ENCODE results near the gene RGL1. TPM values are rescaled to one million over a fixed set of nuclear protein-coding genes. Genes with fewer than 3 reads are reported as not detected.
A peak's percentile ranks its signal among the peaks of the same experiment; 100 is the strongest.

The RGL1 gene
- total RNA-seq, 2 experiments from 2014 or later = 1.3 to 1.4 TPM

- ChIA-PET POLR2A (no interaction called here), CTCF (interaction anchor here (1.4 kb wide), 1 partner anchor 232 kb away, joined by 6 read pairs; no protein-coding TSS in a partner anchor)
- no peak overlapping the region for H3K27ac Mint-ChIP-seq
- DNase-seq (no peak), ATAC-seq (no peak)
- no peaks in the 10 kb centered on the region for H3K27me3 Mint-ChIP-seq (ENCODE audit: low read depth)
- H3K36me3 Mint-ChIP-seq (ENCODE audit: low read depth) = no peaks in the 10 kb centered on the region
- no peak overlapping the region for H3K4me3 Mint-ChIP-seq
- no peaks in the 10 kb centered on the region for H3K9me3 Mint-ChIP-seq (ENCODE audit: insufficient read depth)
- H3K4me1 Mint-ChIP-seq (ENCODE audit: low read depth) = peaks cover 24% of the 10 kb centered on the region
Measured at GRCh38 chr1:183886853-183887252, 81.9 kb downstream of the RGL1 start.

DNA sequence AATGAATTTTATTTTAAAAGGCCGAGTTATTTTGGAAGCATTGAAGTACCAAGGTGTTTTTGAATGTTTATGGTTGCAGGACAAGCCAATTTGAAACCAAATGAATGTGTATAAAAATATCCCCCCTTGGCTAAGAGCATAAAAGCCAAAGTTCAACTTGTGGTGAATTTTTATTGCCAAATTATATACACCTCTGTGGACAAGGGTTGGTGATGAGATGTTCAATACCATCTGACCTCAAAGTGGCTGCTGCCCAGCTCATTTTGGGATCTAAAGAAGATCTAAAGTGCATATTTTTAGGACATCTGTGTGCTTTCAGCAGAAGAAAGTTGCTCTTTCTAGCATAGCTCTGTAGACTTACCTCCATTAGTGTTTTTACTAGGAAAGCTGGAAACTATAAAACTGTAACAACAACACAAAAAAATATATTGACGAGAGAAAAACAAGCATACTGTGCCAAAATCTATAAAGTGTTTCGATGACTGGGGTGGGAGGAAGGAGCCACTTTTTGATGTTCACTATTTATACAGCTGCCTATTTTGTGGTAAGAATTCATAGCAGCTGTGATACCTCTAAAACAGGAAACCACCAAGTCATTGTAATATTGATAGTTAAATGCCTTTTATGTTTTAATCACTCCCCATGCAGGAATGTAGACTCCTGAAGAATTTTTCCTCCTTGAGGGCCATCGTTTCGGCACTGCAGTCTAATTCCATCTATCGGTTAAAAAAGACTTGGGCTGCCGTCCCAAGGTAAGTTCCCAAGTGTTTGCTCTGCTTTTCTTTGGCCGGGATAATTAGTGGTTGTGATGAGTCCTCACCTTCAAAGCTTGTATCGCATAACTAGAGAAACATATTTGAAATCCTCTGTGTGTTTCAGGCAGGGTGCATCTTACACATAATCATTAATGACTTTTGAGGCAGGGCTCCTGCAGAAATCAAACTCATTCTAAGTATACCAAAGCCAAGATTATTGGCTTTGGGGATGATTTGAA is 83.2 kb downstream of the RGL1 start:
- peaks cover 24% of the 10 kb centered on the region for H3K4me1 Mint-ChIP-seq (ENCODE audit: low read depth)
- CTCF ChIA-PET = interaction anchor here (1.4 to 2.8 kb wide), 3 partner anchors 10 to 233 kb away, joined by 6 to 18 read pairs (median 7); no protein-coding TSS in a partner anchor
- H3K36me3 Mint-ChIP-seq (ENCODE audit: low read depth) = no peaks in the 10 kb centered on the region
- ATAC-seq (peak; percentile 42), DNase-seq (no peak)
- H3K4me3 Mint-ChIP-seq = no peak overlapping the region
- peak overlapping the region; percentile 45 for H3K27ac Mint-ChIP-seq
- POLR2A ChIA-PET = no interaction called here
- H3K9me3 Mint-ChIP-seq (ENCODE audit: insufficient read depth) = no peaks in the 10 kb centered on the region
- H3K27me3 Mint-ChIP-seq (ENCODE audit: low read depth) = no peaks in the 10 kb centered on the region

DNA sequence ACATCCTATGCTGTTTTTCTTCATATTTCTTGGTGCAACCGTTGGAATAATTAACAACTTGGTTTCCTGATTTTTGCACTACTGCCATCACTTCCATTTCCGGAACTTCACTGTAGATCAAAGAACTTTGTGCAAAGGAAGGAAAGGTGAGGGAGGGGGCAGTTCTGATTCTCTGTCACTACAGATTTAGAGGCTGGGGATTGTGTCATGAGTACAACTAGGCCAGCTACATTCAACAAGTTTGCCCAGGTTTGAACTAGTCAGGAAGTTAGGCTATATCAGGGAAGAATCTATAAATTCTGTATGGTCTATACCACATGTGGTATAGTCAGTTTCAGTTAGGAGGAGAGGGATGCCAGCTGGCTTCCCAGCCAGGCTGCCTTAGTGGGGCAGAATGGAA is 84.2 kb downstream of the RGL1 start:
- ChIA-PET CTCF (interaction anchor here (2.5 to 2.8 kb wide), 2 partner anchors 9 to 26 kb away, joined by 7 to 18 read pairs; no protein-coding TSS in a partner anchor), POLR2A (no interaction called here)
- ATAC-seq = no peak
- Mint-ChIP-seq H3K9me3 (ENCODE audit: insufficient read depth) (no peaks in the 10 kb centered on the region), H3K36me3 (ENCODE audit: low read depth) (no peaks in the 10 kb centered on the region), H3K4me1 (ENCODE audit: low read depth) (peaks cover 24% of the 10 kb centered on the region), H3K27me3 (ENCODE audit: low read depth) (no peaks in the 10 kb centered on the region), H3K4me3 (no peak overlapping the region), H3K27ac (no peak overlapping the region)
- DNase-seq = no peak

DNA sequence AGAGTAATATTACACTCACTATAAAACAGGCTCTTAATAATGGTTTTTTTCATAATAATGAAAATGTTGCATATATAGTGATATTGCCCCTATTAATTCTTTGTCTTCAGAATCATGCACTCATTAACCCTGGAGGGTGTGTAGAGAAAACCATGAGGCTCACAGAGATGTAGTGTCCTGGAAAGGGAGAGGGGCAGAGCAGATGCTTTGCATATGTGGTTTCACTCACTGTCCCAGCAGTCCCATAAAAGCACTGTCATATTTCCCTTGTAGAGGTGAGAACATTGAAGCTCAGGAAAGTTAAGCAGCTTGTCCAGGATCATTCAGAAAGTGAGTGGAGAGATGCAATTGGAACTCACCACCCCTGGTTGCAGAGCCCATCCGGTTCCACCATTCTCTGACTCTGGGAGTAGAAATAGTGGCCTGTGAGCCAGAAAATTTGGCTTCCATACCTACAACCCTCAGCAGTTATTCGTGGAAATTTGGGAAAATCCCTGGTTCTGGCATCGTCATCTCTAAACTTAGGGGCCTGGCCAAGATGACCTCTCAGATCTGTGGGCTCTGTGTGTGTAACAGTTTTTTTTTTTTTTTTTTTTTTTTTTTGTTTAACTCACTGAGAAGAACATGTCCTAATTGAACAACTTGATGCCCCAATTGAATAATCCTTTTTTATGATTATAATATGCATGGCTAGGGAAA is 86.4 kb downstream of the RGL1 start:
- Mint-ChIP-seq H3K27ac (no peak overlapping the region), H3K4me3 (no peak overlapping the region), H3K27me3 (ENCODE audit: low read depth) (no peaks in the 10 kb centered on the region), H3K36me3 (ENCODE audit: low read depth) (no peaks in the 10 kb centered on the region), H3K9me3 (ENCODE audit: insufficient read depth) (no peaks in the 10 kb centered on the region), H3K4me1 (ENCODE audit: low read depth) (peaks cover 27% of the 10 kb centered on the region)
- DNase-seq = no peak
- no peak for ATAC-seq
- POLR2A ChIA-PET = no interaction called here
- CTCF ChIA-PET = interaction anchor here (1.1 to 1.6 kb wide), 2 partner anchors 25 to 237 kb away, joined by 3 to 6 read pairs; no protein-coding TSS in a partner anchor

GRCh38 chr1:183892351-183892793 is 87.5 kb downstream of the RGL1 start:
- CTCF ChIA-PET = interaction anchor here (1.6 to 2.6 kb wide), 2 partner anchors 23 to 28 kb away, joined by 5 to 11 read pairs; no protein-coding TSS in a partner anchor
- Mint-ChIP-seq H3K9me3 (ENCODE audit: insufficient read depth) (no peaks in the 10 kb centered on the region), H3K36me3 (ENCODE audit: low read depth) (no peaks in the 10 kb centered on the region)

GRCh38 chr1:183893561-183894289 is 88.8 kb downstream of the RGL1 start:
- Mint-ChIP-seq H3K27me3 (ENCODE audit: low read depth) (peaks cover 2% of the 10 kb centered on the region), H3K27ac (no peak overlapping the region), H3K4me3 (no peak overlapping the region), H3K36me3 (ENCODE audit: low read depth) (no peaks in the 10 kb centered on the region), H3K9me3 (ENCODE audit: insufficient read depth) (no peaks in the 10 kb centered on the region), H3K4me1 (ENCODE audit: low read depth) (peaks cover 21% of the 10 kb centered on the region)
- DNase-seq (no peak), ATAC-seq (no peak)
- CTCF ChIA-PET = interaction anchor here (0.6 to 2.6 kb wide), 5 partner anchors 9 to 209 kb away, joined by 4 to 11 read pairs (median 4); no protein-coding TSS in a partner anchor
- POLR2A ChIA-PET = no interaction called here

More at GRCh38 chr1:183892351-183892793, 87.5 kb downstream of the RGL1 start:
- no peaks in the 10 kb centered on the region for H3K27me3 Mint-ChIP-seq (ENCODE audit: low read depth)
- POLR2A ChIA-PET = no interaction called here
- peaks cover 31% of the 10 kb centered on the region for H3K4me1 Mint-ChIP-seq (ENCODE audit: low read depth)
- no peak overlapping the region for H3K4me3 Mint-ChIP-seq
- DNase-seq (no peak), ATAC-seq (no peak)
- H3K27ac Mint-ChIP-seq = no peak overlapping the region

- DNase-seq = no peak
- no peak overlapping the region for H3K27ac Mint-ChIP-seq
- POLR2A ChIA-PET = no interaction called here
Measured at GRCh38 chr1:183894290-183894565, 89.3 kb downstream of the RGL1 start.

GRCh38 chr1:183896466-183897048 is 91.6 kb downstream of the RGL1 start:
- no peak for DNase-seq
- no peak for ATAC-seq
- H3K9me3 Mint-ChIP-seq (ENCODE audit: insufficient read depth) = no peaks in the 10 kb centered on the region
- POLR2A ChIA-PET = no interaction called here
- H3K36me3 Mint-ChIP-seq (ENCODE audit: low read depth) = no peaks in the 10 kb centered on the region
- H3K27me3 Mint-ChIP-seq (ENCODE audit: low read depth) = peaks cover 2% of the 10 kb centered on the region
- H3K27ac Mint-ChIP-seq = no peak overlapping the region
- no peak overlapping the region for H3K4me3 Mint-ChIP-seq
- peaks cover 13% of the 10 kb centered on the region for H3K4me1 Mint-ChIP-seq (ENCODE audit: low read depth)
- CTCF ChIA-PET = interaction anchor here (1.0 to 1.5 kb wide), 2 partner anchors 12 to 20 kb away, joined by 4 to 5 read pairs; no protein-coding TSS in a partner anchor

More at GRCh38 chr1:183894290-183894565, 89.3 kb downstream of the RGL1 start:
- H3K9me3 Mint-ChIP-seq (ENCODE audit: insufficient read depth) = no peaks in the 10 kb centered on the region
- ATAC-seq = no peak
- peaks cover 2% of the 10 kb centered on the region for H3K27me3 Mint-ChIP-seq (ENCODE audit: low read depth)
- CTCF ChIA-PET = interaction anchor here (1.6 to 2.6 kb wide), 2 partner anchors 21 to 209 kb away, joined by 4 to 11 read pairs; no protein-coding TSS in a partner anchor
- H3K36me3 Mint-ChIP-seq (ENCODE audit: low read depth) = no peaks in the 10 kb centered on the region
- H3K4me3 Mint-ChIP-seq = no peak overlapping the region
- H3K4me1 Mint-ChIP-seq (ENCODE audit: low read depth) = peaks cover 16% of the 10 kb centered on the region

DNA sequence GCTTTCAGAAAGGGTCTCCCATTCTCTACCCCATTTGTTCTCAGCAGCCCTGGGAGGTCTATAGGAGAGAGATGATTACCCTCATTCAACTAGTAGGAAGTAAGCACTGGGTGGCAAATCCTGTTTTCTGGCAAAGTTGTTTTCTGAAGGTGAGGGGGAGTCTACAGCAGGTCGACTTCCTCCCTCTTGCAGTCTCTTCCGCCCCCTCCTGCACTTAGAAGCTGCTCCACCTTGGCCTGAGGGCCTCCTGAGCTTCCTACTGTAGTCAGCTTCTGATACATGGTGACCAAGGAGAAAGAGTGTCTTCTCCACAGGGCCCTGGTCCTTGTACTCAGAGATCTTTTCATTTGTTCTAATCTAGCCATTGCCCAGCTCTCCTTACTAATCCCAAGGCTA is 93.1 kb downstream of the RGL1 start:
- H3K36me3 Mint-ChIP-seq (ENCODE audit: low read depth) = no peaks in the 10 kb centered on the region
- H3K9me3 Mint-ChIP-seq (ENCODE audit: insufficient read depth) = no peaks in the 10 kb centered on the region
- ATAC-seq (no peak), DNase-seq (no peak)
- no peak overlapping the region for H3K4me3 Mint-ChIP-seq
- peaks cover 13% of the 10 kb centered on the region for H3K4me1 Mint-ChIP-seq (ENCODE audit: low read depth)
- no peak overlapping the region for H3K27ac Mint-ChIP-seq
- ChIA-PET POLR2A (no interaction called here), CTCF (interaction anchor here (1.0 to 2.8 kb wide), 4 partner anchors 9 to 213 kb away, joined by 3 to 16 read pairs (median 6); no protein-coding TSS in a partner anchor)
- H3K27me3 Mint-ChIP-seq (ENCODE audit: low read depth) = peaks cover 2% of the 10 kb centered on the region

DNA sequence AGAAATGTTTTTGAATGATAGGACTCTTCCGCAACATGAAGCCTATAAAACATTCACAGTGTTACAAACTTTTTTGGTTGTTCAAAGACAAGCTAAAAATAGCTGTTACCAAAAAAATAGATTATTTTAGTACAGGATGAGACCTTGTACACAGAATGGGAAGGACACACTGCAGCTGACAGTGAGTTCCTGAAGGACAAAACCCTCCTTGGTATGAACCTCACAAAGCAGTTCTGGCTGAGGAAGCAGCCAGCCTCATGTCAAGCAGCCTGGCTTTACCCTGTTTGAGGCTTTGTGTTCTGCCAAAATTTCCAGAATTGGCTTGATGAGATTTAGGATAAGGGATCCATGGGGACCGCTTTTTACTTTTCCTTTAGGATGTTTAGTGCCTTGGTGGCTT is 93.7 kb downstream of the RGL1 start:
- peaks cover 2% of the 10 kb centered on the region for H3K27me3 Mint-ChIP-seq (ENCODE audit: low read depth)
- no peaks in the 10 kb centered on the region for H3K9me3 Mint-ChIP-seq (ENCODE audit: insufficient read depth)
- H3K36me3 Mint-ChIP-seq (ENCODE audit: low read depth) = no peaks in the 10 kb centered on the region
- no peak for ATAC-seq
- H3K27ac Mint-ChIP-seq = peak overlapping the region; percentile 4
- no peak overlapping the region for H3K4me3 Mint-ChIP-seq
- H3K4me1 Mint-ChIP-seq (ENCODE audit: low read depth) = peaks cover 13% of the 10 kb centered on the region
- ChIA-PET POLR2A (no interaction called here), CTCF (interaction anchor here (1.0 to 2.8 kb wide), 3 partner anchors 10 to 213 kb away, joined by 3 to 16 read pairs (median 7); no protein-coding TSS in a partner anchor)
- DNase-seq = no peak

DNA sequence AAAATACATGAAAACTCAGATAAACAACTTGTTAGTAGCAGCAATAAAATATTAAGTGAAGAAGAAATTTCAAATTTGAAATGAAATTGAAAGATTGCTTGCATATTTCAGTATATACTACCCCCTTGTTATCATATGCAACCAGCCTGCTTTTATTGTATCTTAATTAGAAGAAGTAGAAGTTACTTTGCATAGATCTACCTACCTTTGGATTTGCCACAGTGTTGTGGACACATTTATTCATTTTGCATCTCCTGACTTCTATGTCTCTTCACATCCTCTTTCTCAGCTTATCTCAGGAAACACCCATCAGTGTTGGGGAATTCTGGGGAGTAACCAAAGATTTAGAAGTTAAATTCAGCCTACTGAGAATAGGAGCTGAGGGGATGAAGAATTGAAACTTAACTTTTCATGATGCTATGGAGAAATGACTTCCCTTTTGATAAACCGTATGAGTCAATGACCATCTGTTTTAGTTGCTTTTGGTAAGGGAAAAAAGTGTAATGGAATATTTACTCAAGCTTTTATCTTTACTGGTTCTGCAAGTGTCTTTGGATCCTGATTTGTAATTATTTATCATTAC is 96.9 kb downstream of the RGL1 start:
- CTCF ChIA-PET = interaction anchor here (1.0 to 1.2 kb wide), 2 partner anchors 14 to 247 kb away, joined by 4 to 8 read pairs; no protein-coding TSS in a partner anchor
- Mint-ChIP-seq H3K27me3 (ENCODE audit: low read depth) (peaks cover 2% of the 10 kb centered on the region), H3K36me3 (ENCODE audit: low read depth) (no peaks in the 10 kb centered on the region), H3K4me3 (no peak overlapping the region), H3K9me3 (ENCODE audit: insufficient read depth) (no peaks in the 10 kb centered on the region), H3K4me1 (ENCODE audit: low read depth) (peaks cover 5% of the 10 kb centered on the region), H3K27ac (no peak overlapping the region)
- no peak for DNase-seq
- ATAC-seq = no peak
- POLR2A ChIA-PET = no interaction called here

Data from activated CD8-positive, alpha-beta T cell treated with anti-CD3 and anti-CD28 coated beads, Interleukin-2, amount 10 ng/mL, durations not matched to agents 7 days and 5 days (primary cell).